GM18907 (cell line): ENCODE data around the gene COL18A1.
"Not testable (repeated sequence)": the region's sequence is repeated elsewhere in the genome, so short reads cannot be mapped to it uniquely, and the experiment has no call there.

ENCODE experiments used
- ATAC-seq: cut with Tn5 transposase; IDR thresholded peaks from one replicate; pipeline ENCODE4 v1.9.1; 2021; ENCODE audit warnings: mild to moderate bottlenecking, moderate library complexity; ENCODE audit not compliant: unreplicated experiment

The COL18A1 gene

DNA sequence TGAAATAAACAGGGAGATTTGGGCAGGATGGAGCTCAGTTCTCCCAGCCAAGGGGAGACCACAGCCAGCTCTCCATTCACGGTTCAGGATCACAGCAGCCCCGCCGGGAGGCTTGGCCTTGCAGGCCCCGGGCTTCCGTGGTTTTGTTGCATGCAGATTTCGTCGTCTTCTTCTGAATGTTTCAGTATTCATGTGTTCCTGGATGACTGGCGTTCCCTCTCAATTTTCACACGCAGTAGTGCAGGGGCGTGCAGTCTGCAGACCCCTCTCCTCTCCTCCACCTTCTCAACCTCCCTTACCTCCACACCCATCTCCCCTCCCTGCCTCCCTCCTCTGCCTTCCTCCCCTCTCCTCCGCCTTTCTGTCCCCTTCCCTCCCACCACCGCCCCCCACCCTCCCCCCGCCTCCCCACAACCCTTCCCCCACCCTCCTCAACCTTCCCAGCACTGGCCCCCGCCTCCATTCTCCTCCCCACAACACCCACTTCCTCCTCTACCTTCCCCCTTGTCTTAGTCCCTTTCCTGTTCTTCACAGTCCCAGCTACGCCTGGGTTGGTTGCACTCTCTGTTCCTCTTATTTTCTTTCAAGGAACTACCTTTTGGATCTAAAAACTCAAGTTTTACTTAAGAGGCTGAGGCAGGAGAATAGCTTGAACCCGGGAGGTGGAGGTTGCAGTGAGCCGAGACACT is 145.7 kb downstream of the COL18A1 start:
- ATAC-seq, result peak; percentile 60

- ATAC-seq, result no peak
These were observed 146.4 kb downstream of the COL18A1 start for GRCh38 chr21:45551316-45551715.

DNA sequence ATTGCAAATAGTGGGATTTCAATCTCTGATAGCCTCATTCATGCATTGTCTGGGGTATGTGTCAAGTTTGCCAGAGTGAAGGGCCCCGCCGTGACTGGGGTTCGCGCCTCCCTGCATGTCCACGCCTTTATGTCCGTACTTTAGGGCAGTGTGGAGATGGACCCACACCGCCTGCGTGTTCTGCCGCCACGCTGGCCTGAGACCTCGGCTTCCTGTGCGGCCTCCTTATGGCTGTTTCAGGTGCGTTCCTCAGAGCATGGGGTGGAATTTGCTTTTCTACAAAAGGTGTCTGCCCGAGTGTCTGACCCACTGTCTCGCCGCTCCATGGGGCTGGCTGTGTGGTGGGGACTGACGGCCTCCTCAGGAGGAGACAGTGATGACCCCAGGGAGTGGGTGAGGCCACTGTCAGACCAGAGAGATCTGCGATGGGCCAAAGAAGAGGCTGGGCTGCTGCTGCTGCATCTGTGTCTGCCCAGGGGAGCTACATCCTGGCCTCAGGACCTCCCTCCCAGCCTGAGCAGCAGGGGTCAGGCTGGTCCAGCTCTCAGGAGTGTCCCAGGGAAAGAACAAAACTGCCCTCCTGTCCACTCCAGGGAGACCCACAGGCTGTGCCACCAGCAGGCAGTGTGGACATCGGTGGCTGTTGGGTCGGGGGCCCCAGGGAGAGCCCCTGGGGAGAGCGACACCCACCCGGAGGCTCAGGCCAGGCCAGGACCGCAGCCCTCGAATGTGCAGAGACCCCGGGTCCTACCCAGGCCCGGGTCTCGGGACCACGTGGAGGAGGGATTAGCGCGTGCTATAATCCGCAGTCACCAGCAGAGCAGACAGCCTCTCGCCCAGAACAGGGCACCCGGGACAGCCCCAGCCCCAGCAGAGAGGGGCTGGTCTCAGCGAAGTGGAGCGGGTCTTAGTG is 147.1 kb downstream of the COL18A1 start:
- no peak for ATAC-seq

- ATAC-seq, result no peak
These were observed 147.9 kb downstream of the COL18A1 start for GRCh38 chr21:45552696-45553391.

- ATAC-seq, result peak; percentile 34
These were observed 149.7 kb downstream of the COL18A1 start for GRCh38 chr21:45554477-45555175.

- no peak for ATAC-seq
These were observed 150.2 kb downstream of the COL18A1 start for GRCh38 chr21:45555251-45555556.

DNA sequence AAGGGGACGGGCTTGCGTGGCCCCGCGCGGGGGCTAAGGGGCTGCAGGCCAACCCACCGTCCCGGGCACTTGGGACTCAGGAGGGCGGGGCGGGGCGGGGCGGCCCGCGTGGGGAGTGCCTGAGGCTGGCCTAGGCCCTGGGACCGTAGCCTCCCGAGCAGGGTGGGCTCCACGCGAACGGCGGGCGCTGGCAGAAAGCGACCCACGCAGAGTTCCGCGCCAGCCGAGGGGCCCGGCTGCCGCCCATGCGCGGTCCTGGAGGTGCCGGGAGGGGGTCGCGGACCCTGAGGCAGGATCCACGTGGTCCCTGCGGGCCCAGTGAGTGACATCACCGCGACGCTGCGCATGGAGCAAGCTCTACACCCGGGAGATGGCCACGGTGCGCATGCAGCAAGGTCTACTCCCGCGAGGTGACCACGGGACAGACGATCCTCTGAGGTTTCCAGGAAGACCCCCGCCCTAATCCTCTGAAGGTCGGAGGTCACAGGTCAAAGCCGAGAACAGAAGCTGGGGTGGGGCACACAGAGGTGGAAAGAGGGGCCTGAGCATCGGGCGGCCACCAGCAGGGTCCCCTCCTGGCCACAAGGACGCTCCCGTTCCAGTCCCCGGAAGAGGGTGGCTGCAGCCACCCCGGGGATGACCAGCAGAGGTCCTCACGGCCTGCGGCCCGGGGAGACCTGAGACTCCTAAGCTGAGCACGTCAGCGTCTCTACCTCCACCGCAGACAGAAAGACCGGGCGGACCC is 150.8 kb downstream of the COL18A1 start:
- peak; percentile 39 for ATAC-seq

DNA sequence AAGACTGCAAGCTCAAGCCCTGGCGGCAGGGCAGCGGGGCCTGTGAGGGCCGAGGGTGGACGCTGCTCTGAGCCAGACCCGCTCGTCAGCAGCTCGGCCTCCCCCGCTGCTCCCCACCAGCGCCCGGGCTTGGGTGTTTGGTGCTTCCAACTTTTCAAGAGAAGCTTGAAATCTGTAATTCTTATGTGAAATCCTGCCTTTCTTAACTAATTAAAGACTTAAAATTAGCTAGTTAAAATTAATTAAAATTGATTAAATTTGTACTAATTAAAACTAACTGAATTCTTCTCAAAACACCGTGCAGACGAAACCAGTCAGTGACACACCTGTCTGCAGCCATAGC is 151.3 kb downstream of the COL18A1 start:
- no peak for ATAC-seq

DNA sequence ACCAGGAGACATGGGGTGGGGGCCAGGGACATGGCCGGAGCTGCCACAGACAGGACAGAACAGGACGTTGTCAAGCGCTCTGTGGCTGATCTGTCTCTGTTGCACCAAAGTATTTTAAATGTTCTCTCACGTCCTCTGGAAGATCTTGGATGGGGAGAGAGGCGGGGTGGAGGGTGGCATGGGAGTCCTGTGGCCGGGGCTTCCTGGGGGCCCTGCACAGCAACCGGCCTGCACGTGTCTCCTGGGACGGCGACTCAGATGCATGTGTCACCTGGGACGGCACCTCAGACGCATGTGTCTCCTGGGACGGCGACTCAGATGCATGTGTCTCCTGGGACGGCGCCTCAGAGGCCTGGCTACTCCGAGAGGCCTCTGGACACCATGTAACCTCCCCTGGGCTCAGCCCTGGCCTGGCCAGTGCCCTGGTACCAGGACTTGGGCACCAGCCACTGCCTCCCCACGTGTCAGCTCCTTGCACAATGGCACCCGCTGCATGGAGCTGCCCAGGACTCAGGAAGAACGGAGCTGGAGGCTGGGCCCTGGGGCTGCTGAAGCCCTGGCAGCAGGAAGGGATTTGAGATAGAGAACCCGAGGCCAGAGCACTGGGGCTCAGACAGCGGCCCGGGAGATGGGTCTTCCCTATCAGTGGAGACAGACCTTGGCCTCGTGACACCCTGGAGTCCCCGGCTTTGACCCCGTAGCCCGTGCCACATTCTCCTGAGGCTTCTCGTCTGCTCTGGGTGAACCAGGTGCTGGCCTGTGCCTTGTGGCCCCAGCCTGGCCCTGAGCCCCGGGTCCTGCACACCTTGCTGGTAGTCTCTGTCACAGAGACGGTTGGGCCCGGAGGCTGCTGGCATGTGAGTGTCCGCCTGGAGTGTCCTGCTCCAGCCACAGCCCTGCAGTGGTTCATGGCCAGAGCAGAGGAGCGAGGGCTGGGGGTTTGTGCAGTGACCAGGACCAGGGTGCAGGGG is 152.0 kb downstream of the COL18A1 start:
- ATAC-seq, result no peak

- no peak for ATAC-seq
These were observed 152.7 kb downstream of the COL18A1 start for GRCh38 chr21:45557616-45558043.

DNA sequence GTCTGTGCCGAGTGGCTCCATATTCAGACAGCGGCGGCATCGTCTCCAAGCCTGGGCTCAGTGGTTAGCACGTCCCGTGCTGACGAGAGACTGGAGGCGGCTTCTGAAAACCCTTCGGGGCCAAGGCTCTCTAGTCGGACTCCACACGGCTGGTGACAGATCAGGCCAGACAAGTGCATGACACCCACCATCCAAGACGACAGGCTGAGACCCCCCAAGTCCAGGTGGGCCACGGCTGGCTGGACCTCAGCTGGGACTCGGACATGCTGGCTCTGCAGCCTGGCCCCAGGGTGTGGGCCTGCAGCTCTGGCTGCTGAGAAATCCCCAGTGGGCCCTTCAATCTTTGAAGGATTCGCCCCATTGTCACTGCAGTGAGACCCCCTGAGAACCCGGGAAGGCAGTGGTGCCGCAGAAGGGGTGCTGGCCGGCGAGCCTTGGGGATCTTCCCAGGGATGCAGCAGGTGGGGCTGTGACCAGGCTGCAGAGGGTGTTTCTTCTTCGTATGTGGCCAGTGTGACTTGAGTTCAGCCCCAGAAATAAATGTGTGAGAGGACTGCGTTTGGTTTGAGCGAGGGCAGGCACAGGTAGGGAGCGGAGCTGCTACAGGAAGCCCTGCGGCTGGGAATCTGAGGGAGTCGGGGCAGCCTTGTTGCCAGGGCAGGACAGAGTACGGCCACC is 153.2 kb downstream of the COL18A1 start:
- no peak for ATAC-seq

- ATAC-seq, result no peak
These were observed 154.5 kb downstream of the COL18A1 start for GRCh38 chr21:45559216-45560105.

GRCh38 chr21:45560106-45561021 is 155.4 kb downstream of the COL18A1 start:
- ATAC-seq, result no peak

GRCh38 chr21:45561241-45561640 is 156.3 kb downstream of the COL18A1 start:
- not testable (repeated sequence) for ATAC-seq

DNA sequence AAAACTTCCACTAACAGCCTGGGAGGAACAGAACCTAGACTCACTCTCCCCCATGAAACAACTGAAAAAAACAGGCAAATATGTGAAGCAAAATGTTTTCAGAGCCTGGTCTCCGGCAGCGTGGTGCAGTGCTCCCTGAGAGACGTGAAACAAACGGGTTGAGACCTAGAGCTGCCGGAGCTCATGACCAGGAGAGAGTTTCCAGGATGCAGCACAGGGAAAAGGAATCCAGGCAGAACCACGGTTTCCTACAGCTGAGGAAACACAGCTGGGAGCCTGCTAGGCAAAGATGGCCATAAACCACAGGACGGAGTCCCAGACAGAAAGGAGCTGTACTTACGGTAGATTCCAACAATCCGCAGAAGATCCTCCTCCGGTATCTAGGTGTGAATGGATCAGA is 157.4 kb downstream of the COL18A1 start:
- no peak for ATAC-seq

- ATAC-seq, result no peak
These were observed 158.0 kb downstream of the COL18A1 start for GRCh38 chr21:45562965-45563364.
